Stimulated activated naive CD8-positive, alpha-beta T cell treated with anti-CD3 and anti-CD28 coated beads, Interleukin-15, amount 100 ng/mL, for 72 hours (primary cell): ENCODE results near the gene SRP68.

ENCODE experiments used
- ATAC-seq: fragments of 150-1000 bp; cut with Tn5 transposase; 2 replicates; pipeline ENCODE4 v1.10.0; 2021; ENCODE audit warnings: mild to moderate bottlenecking, moderate library complexity
- DNase-seq, 2 donors: peaks; one replicate each; pipeline ENCODE4 v3.0.0; 2021 to 2022
- H3K27ac Mint-ChIP-seq, 2 donors: one replicate each; pipeline ENCODE4 v1.8.0; 2022; ENCODE audit warnings: mild to moderate bottlenecking in 2 of 2, mixed read lengths in 2 of 2, moderate library complexity in 2 of 2
- H3K27me3 Mint-ChIP-seq: one replicate; pipeline ENCODE4 v1.8.0; 2022; ENCODE audit warnings: mixed read lengths
- H3K4me1 Mint-ChIP-seq: one replicate; pipeline ENCODE4 v1.8.0; 2022; ENCODE audit warnings: mild to moderate bottlenecking, mixed read lengths
- H3K4me3 Mint-ChIP-seq, 2 donors: one replicate each; pipeline ENCODE4 v1.8.0; 2022; ENCODE audit warnings: mild to moderate bottlenecking in 2 of 2, mixed read lengths in 2 of 2, moderate library complexity in 1 of 2
- H3K9me3 Mint-ChIP-seq, 2 donors: one replicate each; pipeline ENCODE4 v1.8.0; 2022; ENCODE audit warnings: mixed read lengths in 2 of 2

The SRP68 gene

DNA sequence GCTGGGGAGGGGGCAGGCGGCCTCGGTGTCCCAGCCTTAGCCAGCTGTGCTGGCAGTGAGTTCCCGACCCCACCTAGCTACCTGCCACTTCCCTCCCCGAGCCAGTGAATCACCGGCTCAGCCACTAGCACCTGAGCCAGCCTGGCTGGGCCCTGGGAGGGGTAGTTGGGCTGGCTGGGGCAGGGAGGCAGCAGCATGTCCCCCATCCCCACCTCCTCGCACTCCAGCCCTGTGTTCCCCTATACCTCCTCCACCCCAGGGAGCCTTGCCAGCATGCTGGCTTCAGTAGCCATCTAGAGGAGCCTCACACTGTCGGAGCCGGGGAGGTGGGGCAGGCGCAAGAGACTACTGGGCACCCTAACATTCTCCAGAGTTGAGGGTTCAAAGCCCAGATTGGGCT is 48.0 kb downstream of the SRP68 start:
- Mint-ChIP-seq H3K27ac (no peak overlapping the region), H3K9me3 (no peaks in the 10 kb centered on the region), H3K4me3 (no peak overlapping the region), H3K27me3 (no peaks in the 10 kb centered on the region), H3K4me1 (peaks cover 35% of the 10 kb centered on the region)
- DNase-seq (no peak), ATAC-seq (no peak)

DNA sequence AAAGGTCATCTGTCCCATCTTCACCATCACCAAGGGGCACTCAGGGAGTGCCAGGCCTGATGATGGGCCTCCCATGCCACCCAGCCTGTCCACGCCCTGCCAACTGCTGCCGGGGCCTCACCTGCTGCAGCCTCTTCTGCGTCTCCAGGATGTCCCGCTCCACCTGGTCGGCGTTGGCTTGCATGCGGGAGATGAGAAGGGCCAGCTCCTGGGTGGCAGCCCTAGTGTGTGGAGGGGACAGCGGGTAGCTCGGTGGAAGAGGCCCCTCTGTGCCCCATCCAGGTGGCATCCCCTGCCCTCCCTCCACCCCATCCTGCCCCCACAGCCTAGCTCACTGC is 48.4 kb downstream of the SRP68 start:
- Mint-ChIP-seq H3K9me3 (no peaks in the 10 kb centered on the region), H3K4me1 (peaks cover 31% of the 10 kb centered on the region), H3K27ac (no peak overlapping the region), H3K27me3 (no peaks in the 10 kb centered on the region), H3K4me3 (no peak overlapping the region)
- DNase-seq (no peak), ATAC-seq (no peak)

DNA sequence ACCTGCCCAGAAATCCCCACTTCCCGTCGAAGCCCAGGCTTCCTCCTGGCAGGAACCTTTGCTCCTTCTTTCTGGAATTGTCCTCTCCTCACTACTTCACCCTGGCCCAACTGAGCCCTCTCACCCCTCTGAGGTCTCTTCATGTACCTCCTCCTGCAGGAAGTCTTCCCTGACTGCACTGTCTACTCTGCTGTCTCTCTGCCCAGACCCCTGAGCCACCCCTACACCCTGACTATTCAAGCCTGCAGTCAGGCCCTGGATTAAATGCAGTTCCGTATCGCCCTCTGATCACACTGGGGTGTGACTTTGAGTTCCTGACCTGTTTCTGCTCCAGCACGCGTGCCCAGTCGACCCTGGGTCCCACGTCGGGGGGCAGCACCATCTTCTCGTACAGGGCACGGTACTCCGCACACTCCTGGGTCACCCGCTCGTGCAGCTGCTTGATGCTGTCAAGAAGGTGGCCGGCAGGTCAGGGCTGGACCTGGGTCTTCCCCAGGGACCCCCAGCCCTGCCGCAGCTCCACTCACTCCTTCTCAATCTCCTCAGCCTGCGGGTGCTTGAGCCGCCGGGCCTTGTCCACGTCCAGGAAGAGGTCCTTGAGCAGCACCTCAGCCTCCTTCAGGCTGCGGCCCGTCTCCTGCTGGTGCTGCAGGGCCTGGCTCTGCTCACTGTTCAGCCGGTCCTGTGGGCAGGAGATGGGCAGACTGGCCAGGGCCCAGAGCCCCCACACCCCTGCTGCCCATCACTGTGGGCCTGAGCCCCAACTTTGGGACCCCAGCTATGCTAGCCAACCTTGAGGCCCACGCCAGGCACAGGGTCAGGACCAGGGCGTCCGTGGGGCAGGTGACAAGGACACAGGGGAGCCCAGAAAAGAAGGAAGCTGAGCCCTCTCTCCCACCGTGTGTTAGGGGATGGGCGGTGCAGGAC is 49.1 kb downstream of the SRP68 start:
- DNase-seq, result no peak

DNA sequence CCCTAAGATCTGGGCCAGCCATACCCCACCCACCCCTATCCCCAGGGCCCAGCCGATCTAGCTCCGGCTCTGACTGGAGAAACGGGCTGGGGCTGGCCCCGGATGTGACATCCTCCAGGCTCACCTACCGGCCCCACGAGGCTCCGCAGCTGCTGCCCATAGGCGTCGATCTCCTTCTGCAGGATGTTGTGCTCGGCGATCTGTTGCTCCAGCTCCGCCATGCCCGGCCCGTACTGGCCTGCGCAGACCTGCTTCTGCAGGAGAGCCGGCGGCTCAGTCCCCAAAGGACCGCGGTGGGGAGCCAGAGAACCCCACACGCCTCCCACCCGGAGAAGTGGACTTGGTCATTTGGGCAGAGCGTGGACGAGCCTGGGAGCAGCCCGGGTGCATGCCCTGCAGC is 50.0 kb downstream of the SRP68 start:
- ATAC-seq (no peak), DNase-seq (no peak)
- peaks cover 22% of the 10 kb centered on the region for H3K4me1 Mint-ChIP-seq
- no peaks in the 10 kb centered on the region for H3K27me3 Mint-ChIP-seq
- H3K9me3 Mint-ChIP-seq, result no peaks in the 10 kb centered on the region
- no peak overlapping the region for H3K27ac Mint-ChIP-seq
- H3K4me3 Mint-ChIP-seq, result no peak overlapping the region

More for the DNA sequence above, 49.1 kb downstream of the SRP68 start:
- Mint-ChIP-seq H3K4me3 (no peak overlapping the region), H3K9me3 (no peaks in the 10 kb centered on the region), H3K27ac (no peak overlapping the region), H3K27me3 (no peaks in the 10 kb centered on the region), H3K4me1 (peaks cover 24% of the 10 kb centered on the region)
- ATAC-seq, result no peak

GRCh38 chr17:76019833-76020467 is 52.4 kb downstream of the SRP68 start:
- Mint-ChIP-seq H3K9me3 (no peaks in the 10 kb centered on the region), H3K27me3 (no peaks in the 10 kb centered on the region), H3K4me1 (peaks cover 22% of the 10 kb centered on the region), H3K27ac (peak overlapping the region in 1 of 2 donors; percentile 55), H3K4me3 (no peak overlapping the region)
- ATAC-seq, result no peak
- DNase-seq, result no peak

DNA sequence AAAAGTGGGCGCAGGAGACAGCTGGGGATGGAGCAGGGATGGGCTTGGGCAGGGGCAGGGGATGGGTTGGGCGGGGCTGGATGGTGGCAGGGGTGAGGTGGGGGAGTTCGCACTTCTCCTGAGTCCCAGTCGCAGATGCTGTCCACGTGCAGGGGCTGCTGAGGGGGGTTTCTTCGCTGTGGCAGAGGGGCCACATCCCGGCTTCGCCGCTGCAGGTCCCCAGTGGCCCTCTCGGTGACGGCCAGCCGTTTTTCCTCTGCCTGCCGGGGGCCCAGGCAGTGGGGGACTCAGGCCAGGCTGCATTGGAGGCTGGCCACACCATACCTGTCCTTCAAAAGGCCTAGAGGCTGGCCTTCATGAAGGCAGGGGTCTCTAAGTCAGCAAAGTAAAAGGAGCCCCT is 53.5 kb downstream of the SRP68 start:
- Mint-ChIP-seq H3K9me3 (no peaks in the 10 kb centered on the region), H3K27ac (peak overlapping the region in 1 of 2 donors; percentile 71), H3K4me3 (no peak overlapping the region), H3K4me1 (peaks cover 24% of the 10 kb centered on the region), H3K27me3 (no peaks in the 10 kb centered on the region)
- DNase-seq (no peak), ATAC-seq (no peak)

DNA sequence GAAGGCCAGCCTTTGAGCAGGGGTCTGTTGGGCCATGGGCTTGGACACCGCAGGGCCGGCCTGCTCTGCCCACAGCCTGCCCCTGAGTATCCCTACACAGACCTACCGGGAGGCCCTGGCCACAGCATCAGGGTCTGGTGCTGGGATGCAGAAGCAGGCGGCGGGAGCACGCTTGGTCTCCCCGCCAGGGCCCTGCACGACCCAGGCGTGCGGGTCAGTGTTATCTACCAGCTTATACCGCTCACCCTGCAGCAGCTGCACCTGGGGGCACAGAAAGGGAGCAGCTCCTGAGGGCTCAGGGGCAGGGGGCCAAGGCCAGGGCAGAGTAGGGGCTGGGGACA is 54.0 kb downstream of the SRP68 start:
- Mint-ChIP-seq H3K27ac (no peak overlapping the region), H3K27me3 (no peaks in the 10 kb centered on the region), H3K4me3 (no peak overlapping the region), H3K9me3 (no peaks in the 10 kb centered on the region), H3K4me1 (peaks cover 26% of the 10 kb centered on the region)
- no peak for ATAC-seq
- no peak for DNase-seq

- Mint-ChIP-seq H3K4me3 (no peak overlapping the region), H3K27ac (no peak overlapping the region)
- DNase-seq, result no peak
Observed at GRCh38 chr17:76017481-76018339, 54.6 kb downstream of the SRP68 start.

GRCh38 chr17:76014925-76015261 is 57.4 kb downstream of the SRP68 start:
- ATAC-seq (no peak), DNase-seq (no peak)
- Mint-ChIP-seq H3K4me3 (no peak overlapping the region), H3K27ac (no peak overlapping the region), H3K4me1 (peaks cover 21% of the 10 kb centered on the region), H3K9me3 (no peaks in the 10 kb centered on the region), H3K27me3 (no peaks in the 10 kb centered on the region)

More at GRCh38 chr17:76017481-76018339, 54.6 kb downstream of the SRP68 start:
- no peak for ATAC-seq
- H3K27me3 Mint-ChIP-seq, result no peaks in the 10 kb centered on the region
- H3K9me3 Mint-ChIP-seq, result no peaks in the 10 kb centered on the region
- peaks cover 26% of the 10 kb centered on the region for H3K4me1 Mint-ChIP-seq

DNA sequence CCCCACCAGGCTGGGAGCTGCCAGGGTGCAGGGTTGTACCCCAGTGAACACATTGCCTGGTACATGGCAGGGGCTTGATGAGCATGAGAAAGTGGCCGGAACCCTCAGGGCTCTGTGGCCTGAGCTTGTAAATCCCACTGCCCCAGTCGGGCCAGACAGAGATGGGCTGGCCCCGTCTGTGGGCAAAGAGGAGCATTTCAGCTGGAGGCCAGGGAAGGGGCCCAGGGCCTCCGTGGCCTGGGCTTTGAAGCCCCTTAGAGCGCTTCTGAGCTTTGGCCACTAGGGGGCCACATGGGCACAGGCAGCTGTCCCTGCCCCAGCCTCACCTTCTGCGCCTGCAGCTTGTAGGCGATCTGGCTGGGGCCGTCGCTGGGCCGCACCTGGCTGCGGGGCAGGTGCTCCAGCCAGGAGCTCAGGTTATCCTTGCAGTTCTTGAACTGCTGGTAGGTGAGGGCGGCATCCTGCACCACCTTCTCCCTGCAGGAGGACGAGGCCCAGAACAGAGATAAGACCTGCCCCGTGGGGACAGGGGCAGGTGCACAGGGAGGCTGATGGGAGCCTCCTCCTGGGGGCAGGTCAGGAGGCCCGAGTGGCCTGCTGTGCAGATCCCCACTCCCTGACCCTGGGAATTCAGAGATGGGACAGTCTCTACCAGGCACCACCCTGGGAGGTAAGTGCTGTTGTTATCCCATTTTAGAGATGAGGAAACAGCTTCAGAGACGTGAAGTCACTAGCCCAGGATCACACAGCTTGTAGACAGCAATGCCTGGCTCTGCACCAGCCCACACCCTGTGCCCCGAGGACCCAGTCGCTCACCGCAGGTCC is 58.0 kb downstream of the SRP68 start:
- ATAC-seq (peak; percentile 96), DNase-seq (peak; percentile 84)
- no peak overlapping the region for H3K4me3 Mint-ChIP-seq
- no peaks in the 10 kb centered on the region for H3K9me3 Mint-ChIP-seq
- peak overlapping the region in 1 of 2 donors; percentile 59 for H3K27ac Mint-ChIP-seq
- peaks cover 17% of the 10 kb centered on the region for H3K4me1 Mint-ChIP-seq
- H3K27me3 Mint-ChIP-seq, result no peaks in the 10 kb centered on the region

- H3K4me1 Mint-ChIP-seq, result peaks cover 17% of the 10 kb centered on the region
- ATAC-seq (no peak), DNase-seq (no peak)
- peak overlapping the region in 1 of 2 donors; percentile 17 for H3K27ac Mint-ChIP-seq
- H3K9me3 Mint-ChIP-seq, result no peaks in the 10 kb centered on the region
- H3K4me3 Mint-ChIP-seq, result no peak overlapping the region
- no peaks in the 10 kb centered on the region for H3K27me3 Mint-ChIP-seq
Observed at GRCh38 chr17:76013377-76013932, 58.9 kb downstream of the SRP68 start.

GRCh38 chr17:76011951-76012350 is 60.4 kb downstream of the SRP68 start:
- Mint-ChIP-seq H3K4me3 (no peak overlapping the region), H3K9me3 (no peaks in the 10 kb centered on the region), H3K4me1 (peaks cover 17% of the 10 kb centered on the region), H3K27me3 (no peaks in the 10 kb centered on the region), H3K27ac (no peak overlapping the region)
- no peak for ATAC-seq
- DNase-seq, result no peak

DNA sequence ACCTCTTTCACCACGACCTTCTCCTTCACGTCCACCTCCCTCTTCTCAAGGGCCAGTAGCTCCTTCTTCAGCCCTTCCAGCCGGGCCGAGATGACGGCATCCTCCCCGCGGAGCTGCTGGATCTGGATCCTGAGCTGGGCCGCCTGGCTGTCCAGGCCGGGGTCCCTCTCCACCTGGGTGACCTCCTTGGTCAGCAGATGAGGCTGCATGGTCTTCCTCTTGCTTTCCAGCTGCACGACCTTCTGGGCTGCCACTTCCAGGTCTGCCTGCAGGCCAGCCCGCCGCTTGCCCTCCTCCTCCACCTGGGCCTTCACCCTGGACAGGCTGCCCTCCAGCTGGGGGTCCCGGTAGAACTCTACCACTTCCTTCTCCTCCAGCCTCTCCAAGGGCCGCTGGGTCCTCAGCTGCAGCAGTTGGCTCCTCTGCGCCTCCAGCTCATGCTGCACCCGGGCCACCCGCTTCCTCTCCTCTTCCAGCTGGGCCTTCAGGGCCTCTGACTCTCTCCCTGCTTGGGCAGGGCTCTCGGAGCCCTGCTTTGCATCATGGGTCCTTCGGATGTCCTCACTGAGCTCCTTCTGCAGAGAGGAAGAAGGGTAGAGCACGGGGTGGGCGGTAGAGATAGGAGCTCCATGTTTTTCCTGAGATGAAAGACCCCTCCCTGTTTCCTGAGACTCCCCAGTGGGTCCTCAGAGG is 62.2 kb downstream of the SRP68 start:
- no peak for ATAC-seq
- Mint-ChIP-seq H3K9me3 (no peaks in the 10 kb centered on the region), H3K4me1 (peaks cover 18% of the 10 kb centered on the region), H3K27me3 (no peaks in the 10 kb centered on the region), H3K4me3 (no peak overlapping the region), H3K27ac (peak overlapping the region in 1 of 2 donors; percentile 14)
- DNase-seq, result no peak

- DNase-seq (no peak), ATAC-seq (no peak)
- Mint-ChIP-seq H3K4me3 (no peak overlapping the region), H3K27ac (no peak overlapping the region), H3K4me1 (peaks cover 17% of the 10 kb centered on the region), H3K9me3 (no peaks in the 10 kb centered on the region), H3K27me3 (no peaks in the 10 kb centered on the region)
Observed at GRCh38 chr17:76009447-76009846, 62.9 kb downstream of the SRP68 start.
